BLaER1 (cell line): Measurements from ENCODE around the gene ECPAS.
"Not testable (repeated sequence)": the region's sequence is repeated elsewhere in the genome, so short reads cannot be mapped to it uniquely, and the experiment has no call there.

Source experiments
- H3K27ac ChIP-seq: shearing (Covaris generic); formaldehyde crosslinking; 2 replicates; pipeline ENCODE4 v1.8.1; 2022
- H3K27me3 ChIP-seq: shearing (Covaris generic); formaldehyde crosslinking; 2 replicates; pipeline ENCODE4 v1.8.1; 2022
- H3K36me3 ChIP-seq: shearing (Covaris generic); formaldehyde crosslinking; 2 replicates; pipeline ENCODE4 v1.8.1; 2022
- H3K4me1 ChIP-seq: shearing (Covaris generic); formaldehyde crosslinking; 2 replicates; pipeline ENCODE4 v1.8.1; 2022
- H3K4me2 ChIP-seq: shearing (Covaris generic); formaldehyde crosslinking; 2 replicates; pipeline ENCODE4 v1.8.1; 2022
- H3K4me3 ChIP-seq: shearing (Covaris generic); formaldehyde crosslinking; 2 replicates; pipeline ENCODE4 v1.8.1; 2022
- H3K9ac ChIP-seq: shearing (Covaris generic); formaldehyde crosslinking; 2 replicates; pipeline ENCODE4 v1.8.1; 2022
- H3K9me3 ChIP-seq: shearing (Covaris generic); formaldehyde crosslinking; 2 replicates; pipeline ENCODE4 v1.8.1; 2022
- H4K20me1 ChIP-seq: shearing (Covaris generic); formaldehyde crosslinking; 2 replicates; pipeline ENCODE4 v1.8.1; 2022
- Cebpa-rat ChIP-seq: shearing (Covaris generic); IDR thresholded peaks from 2 replicates; pipeline ENCODE4 v1.8.1; 2022

Gene ECPAS

DNA sequence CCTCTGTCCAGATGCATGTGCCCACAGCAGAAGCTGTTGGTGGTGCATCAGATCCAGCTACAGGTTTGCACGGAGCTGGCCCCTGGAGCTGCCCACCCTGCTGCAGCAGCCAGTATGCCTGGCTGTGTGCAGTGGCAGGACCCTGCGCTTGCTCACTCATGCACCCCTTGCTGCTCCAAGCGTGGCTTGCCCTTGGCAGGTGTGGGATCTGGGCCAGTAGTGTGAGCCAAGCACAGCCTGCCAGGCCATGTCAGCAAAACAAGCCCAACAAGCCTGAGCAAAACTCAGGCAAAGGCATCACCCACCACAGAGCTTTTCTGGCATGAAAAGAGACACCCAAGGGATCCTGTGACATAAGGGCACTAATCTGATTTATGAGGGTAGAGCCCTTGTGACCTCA, 18.3 kb upstream of the ECPAS start:
- Histone ChIP-seq H3K9me3 (peaks cover 14% of the 10 kb centered on the region), H3K4me1 (no peaks in the 10 kb centered on the region), H3K27me3 (no peaks in the 10 kb centered on the region), H4K20me1 (no peaks in the 10 kb centered on the region), H3K4me2 (no peak overlapping the region), H3K36me3 (no peaks in the 10 kb centered on the region), H3K4me3 (no peak overlapping the region), H3K27ac (no peak overlapping the region), H3K9ac (no peak overlapping the region)
- TF ChIP-seq Cebpa-rat = no peak

DNA sequence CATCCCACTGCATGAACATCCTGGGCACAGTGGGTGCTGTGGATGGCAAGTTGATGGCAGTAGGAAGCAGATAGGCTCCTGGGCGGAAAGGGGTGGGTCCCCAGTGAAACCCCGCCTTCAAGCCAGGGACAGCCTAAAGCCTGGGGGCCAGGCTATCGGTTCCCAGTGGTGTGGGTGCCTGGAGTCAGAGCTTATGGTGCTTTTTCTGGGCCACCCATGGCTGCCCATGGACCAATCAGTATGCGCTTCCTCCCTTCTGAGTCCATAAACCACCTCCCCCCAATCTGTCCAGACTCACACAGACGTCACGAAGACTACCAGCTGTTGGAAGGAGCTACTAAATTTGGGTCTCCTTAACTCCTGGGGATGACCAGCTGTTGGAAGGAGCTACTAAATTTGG, 17.5 kb upstream of the ECPAS start:
- H3K4me2 ChIP-seq = no peak overlapping the region
- H3K27ac ChIP-seq = no peak overlapping the region
- peaks cover 14% of the 10 kb centered on the region for H3K9me3 ChIP-seq
- H3K27me3 ChIP-seq = no peaks in the 10 kb centered on the region
- no peaks in the 10 kb centered on the region for H3K36me3 ChIP-seq
- no peaks in the 10 kb centered on the region for H4K20me1 ChIP-seq
- no peak overlapping the region for H3K4me3 ChIP-seq
- no peak for TF ChIP-seq Cebpa-rat
- H3K9ac ChIP-seq = no peak overlapping the region
- H3K4me1 ChIP-seq = no peaks in the 10 kb centered on the region

GRCh38 chr9:111501005-111501562, 16.9 kb upstream of the ECPAS start:
- H3K4me1 ChIP-seq = no peaks in the 10 kb centered on the region
- H3K27me3 ChIP-seq = no peaks in the 10 kb centered on the region
- no peak for TF ChIP-seq Cebpa-rat
- H4K20me1 ChIP-seq = no peaks in the 10 kb centered on the region
- H3K9me3 ChIP-seq = peaks cover 14% of the 10 kb centered on the region
- H3K4me2 ChIP-seq = no peak overlapping the region
- H3K27ac ChIP-seq = no peak overlapping the region
- H3K9ac ChIP-seq = no peak overlapping the region
- no peaks in the 10 kb centered on the region for H3K36me3 ChIP-seq
- no peak overlapping the region for H3K4me3 ChIP-seq

DNA sequence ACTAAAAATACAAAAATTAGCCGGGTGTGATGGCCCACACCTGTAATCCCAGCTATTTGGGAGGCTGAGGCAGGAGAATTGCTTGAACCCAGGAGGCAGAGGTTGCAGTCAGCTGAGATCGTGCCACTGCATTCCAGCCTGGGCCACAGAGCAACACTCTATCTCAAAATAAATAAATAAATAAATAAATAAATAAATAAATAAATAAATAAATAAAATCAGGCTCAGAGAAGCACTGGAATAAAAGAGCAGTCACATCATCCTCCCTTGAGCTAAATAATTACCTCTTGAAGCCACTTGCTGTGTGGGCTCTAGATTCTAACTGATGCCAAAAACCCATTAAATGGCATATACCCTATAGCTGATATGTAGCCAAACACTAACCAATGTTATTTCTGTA, 13.0 kb upstream of the ECPAS start:
- not testable (repeated sequence) for H3K27me3 ChIP-seq, H3K9me3 ChIP-seq, H3K4me2 ChIP-seq, H4K20me1 ChIP-seq, H3K27ac ChIP-seq, H3K36me3 ChIP-seq, H3K9ac ChIP-seq, H3K4me3 ChIP-seq, H3K4me1 ChIP-seq

DNA sequence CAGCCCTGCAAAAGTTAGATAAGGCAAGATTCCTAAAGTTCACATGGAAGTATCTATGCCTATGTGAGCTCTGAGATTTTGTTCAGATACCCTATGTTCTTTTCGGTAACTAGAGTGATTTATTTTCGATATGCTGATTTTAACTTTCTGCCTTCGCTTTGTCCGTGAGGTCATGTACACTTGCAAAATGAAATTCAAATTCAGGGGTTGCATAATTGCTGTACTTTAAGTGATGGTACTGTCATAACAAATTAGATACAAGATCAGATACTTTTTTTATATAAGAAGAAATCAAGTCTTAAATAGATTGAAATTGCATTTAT, 350 bp upstream of the ECPAS start:
- peak overlapping the region; percentile 97 for H3K27ac ChIP-seq
- no peaks in the 10 kb centered on the region for H3K36me3 ChIP-seq
- peaks cover 22% of the 10 kb centered on the region for H3K4me1 ChIP-seq
- TF ChIP-seq Cebpa-rat = no peak
- peak overlapping the region; percentile 70 for H3K4me2 ChIP-seq
- peaks cover 35% of the 10 kb centered on the region for H4K20me1 ChIP-seq
- H3K4me3 ChIP-seq = peak overlapping the region; percentile 96
- 0 out of 2 replicates have a peak, but pooled peaks cover 7% of the 10 kb centered on the region for H3K9me3 ChIP-seq
- peak overlapping the region; percentile 96 for H3K9ac ChIP-seq
- H3K27me3 ChIP-seq = no peaks in the 10 kb centered on the region

DNA sequence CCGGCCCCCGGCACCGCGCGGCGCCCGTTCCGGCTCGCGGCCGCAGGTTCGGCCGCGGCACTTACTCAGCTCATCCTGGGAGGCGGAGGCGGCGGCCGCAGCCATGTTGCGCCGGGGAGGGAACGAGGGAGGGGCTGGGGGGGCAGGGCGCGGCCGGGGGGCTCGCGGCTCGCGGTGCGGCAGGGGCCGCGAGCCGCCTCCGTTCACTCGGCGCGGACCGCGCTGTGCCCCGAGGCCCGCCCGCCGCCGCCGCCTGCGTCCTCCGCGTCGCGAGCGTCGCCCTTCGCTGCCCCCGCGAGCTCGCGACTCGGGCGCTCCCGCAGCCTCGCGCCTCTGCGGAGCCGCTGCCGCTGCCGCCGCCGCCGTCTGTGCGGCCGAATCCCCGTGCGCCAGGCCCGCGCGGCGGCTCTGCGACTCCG, 735 bp downstream of the ECPAS start:
- no peaks in the 10 kb centered on the region for H3K27me3 ChIP-seq
- TF ChIP-seq Cebpa-rat = no peak
- H3K9ac ChIP-seq = peak overlapping the region; percentile 96
- H3K4me3 ChIP-seq = peak overlapping the region; percentile 96
- no peaks in the 10 kb centered on the region for H3K36me3 ChIP-seq
- 0 out of 2 replicates have a peak, but pooled peaks cover 7% of the 10 kb centered on the region for H3K9me3 ChIP-seq
- peaks cover 46% of the 10 kb centered on the region for H4K20me1 ChIP-seq
- H3K4me2 ChIP-seq = peak overlapping the region; percentile 70
- peaks cover 26% of the 10 kb centered on the region for H3K4me1 ChIP-seq
- H3K27ac ChIP-seq = peak overlapping the region; percentile 97

- Histone ChIP-seq H3K4me3 (peak overlapping the region; percentile 96), H3K36me3 (no peaks in the 10 kb centered on the region), H3K27me3 (no peaks in the 10 kb centered on the region), H3K27ac (peak overlapping the region; percentile 97), H3K4me1 (peaks cover 26% of the 10 kb centered on the region), H3K4me2 (peak overlapping the region; percentile 70), H4K20me1 (peaks cover 51% of the 10 kb centered on the region), H3K9ac (peak overlapping the region; percentile 96), H3K9me3 (0 out of 2 replicates have a peak, but pooled peaks cover 7% of the 10 kb centered on the region)
- TF ChIP-seq Cebpa-rat = peak; percentile 65
These were observed 1.3 kb downstream of the ECPAS start for GRCh38 chr9:111482694-111483438.

DNA sequence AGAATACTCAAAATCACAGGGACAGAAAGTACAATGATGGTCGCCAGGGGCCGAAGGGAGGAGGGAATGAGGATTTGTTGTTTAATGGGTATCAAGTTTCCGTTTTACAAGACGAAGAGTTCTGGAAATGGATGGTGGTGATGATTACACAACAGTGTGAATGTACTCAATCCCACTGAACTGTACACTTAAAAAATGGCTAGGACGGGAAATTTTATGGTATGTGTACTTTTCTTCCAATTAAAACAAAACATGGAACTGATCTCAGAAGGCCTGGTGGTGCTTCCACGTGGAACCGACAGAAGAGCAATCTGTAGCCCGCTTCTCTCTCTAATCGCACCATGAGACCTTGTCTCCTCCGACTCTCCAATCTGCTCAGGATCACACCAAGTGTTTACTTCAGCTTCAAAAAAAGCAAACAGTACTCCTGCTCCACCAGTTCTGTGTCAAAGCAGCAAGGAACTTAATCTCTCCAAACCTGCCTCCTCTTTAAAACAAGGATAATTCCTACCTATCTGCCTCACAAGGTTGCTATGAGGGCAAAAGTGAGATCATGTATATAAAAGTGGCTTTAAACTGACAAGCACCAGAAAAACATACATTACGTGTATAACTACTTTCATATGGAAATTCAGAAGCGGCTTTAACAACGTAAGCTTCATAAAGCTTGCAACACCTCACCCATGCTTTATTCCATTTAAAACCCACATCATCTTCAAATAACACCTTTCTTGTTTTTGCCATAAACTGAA, 2.1 kb downstream of the ECPAS start:
- no peak overlapping the region; the same call in 1 of the 2 replicates for H3K27ac ChIP-seq
- H3K9me3 ChIP-seq = 0 out of 2 replicates have a peak, but pooled peaks cover 7% of the 10 kb centered on the region
- H3K36me3 ChIP-seq = no peaks in the 10 kb centered on the region
- peak overlapping the region; percentile 96 for H3K4me3 ChIP-seq
- no peak for TF ChIP-seq Cebpa-rat
- H4K20me1 ChIP-seq = peaks cover 59% of the 10 kb centered on the region
- peaks cover 26% of the 10 kb centered on the region for H3K4me1 ChIP-seq
- H3K9ac ChIP-seq = peak overlapping the region; percentile 96
- H3K4me2 ChIP-seq = peak overlapping the region; percentile 70
- no peaks in the 10 kb centered on the region for H3K27me3 ChIP-seq

DNA sequence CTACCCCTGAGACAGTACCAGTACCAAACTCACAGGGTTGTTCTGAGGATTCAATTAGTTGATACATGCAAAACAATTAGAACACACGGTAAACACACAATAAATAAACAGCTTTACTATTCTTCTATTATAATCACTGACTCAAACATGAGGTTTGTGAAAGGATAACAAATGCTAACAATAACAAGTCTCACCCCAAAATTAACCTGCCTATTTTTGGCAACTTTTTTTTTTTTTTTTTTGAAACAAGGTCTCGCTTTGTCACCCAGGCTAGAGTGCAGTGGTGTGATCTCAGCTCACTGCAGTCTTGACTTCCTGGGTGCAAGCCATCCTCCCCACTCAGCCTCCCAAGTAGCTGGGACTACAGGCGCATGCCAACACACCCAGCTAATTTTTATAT, 6.5 kb downstream of the ECPAS start:
- no peaks in the 10 kb centered on the region for H3K36me3 ChIP-seq
- H3K27me3 ChIP-seq = no peaks in the 10 kb centered on the region
- no peak for TF ChIP-seq Cebpa-rat
- H4K20me1 ChIP-seq = peaks cover 98% of the 10 kb centered on the region
- H3K27ac ChIP-seq = no peak overlapping the region
- peaks cover 14% of the 10 kb centered on the region for H3K4me1 ChIP-seq
- H3K9ac ChIP-seq = no peak overlapping the region
- H3K4me2 ChIP-seq = no peak overlapping the region
- 0 out of 2 replicates have a peak, but pooled peaks cover 7% of the 10 kb centered on the region for H3K9me3 ChIP-seq
- no peak overlapping the region for H3K4me3 ChIP-seq

DNA sequence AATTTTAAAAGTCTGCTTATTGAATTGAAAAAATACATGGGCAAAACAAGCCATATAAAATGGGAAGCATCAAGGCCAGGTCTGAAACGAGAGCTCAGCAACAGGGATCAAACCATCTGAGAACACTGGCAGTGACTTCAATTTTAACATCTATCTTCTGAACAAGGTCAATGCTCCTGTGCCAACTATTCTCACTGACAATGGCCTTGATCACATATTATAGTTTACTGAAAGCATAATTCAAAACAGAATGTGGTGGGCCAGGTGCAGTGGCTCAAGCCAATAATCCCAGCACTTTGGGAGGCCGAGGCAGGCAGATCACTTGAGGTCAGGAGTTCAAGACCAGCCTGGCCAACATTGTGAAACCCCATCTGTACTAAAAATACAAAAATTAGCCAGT, 9.0 kb downstream of the ECPAS start:
- Histone ChIP-seq H3K4me3 (no peak overlapping the region), H3K36me3 (peaks cover 10% of the 10 kb centered on the region; the same call in 1 of the 2 replicates), H3K4me1 (peaks cover 18% of the 10 kb centered on the region; the same call in 1 of the 2 replicates), H3K4me2 (no peak overlapping the region), H3K27ac (no peak overlapping the region), H3K9ac (no peak overlapping the region), H3K27me3 (no peaks in the 10 kb centered on the region), H3K9me3 (no peaks in the 10 kb centered on the region), H4K20me1 (peaks cover 98% of the 10 kb centered on the region)
- no peak for TF ChIP-seq Cebpa-rat
